Measurements from ENCODE around the gene CYFIP2.
"Not testable (repeated sequence)": the region's sequence is repeated elsewhere in the genome, so short reads cannot be mapped to it uniquely, and the experiment has no call there.

CYFIP2 gene

GRCh38 chr5:157265714-157266285 lies at the start of gene CYFIP2:
Gene CYFIP2, plus strand, starts transcription at chr5:157266123. Its CDS starts 19,239 bp downstream, at chr5:157285362.
- DNase-seq = peak; percentile 89

- no peak for DNase-seq
These were observed 49.4 kb upstream of the CYFIP2 start for GRCh38 chr5:157216391-157217142.

- peak; percentile 60 for DNase-seq
These were observed 48.5 kb upstream of the CYFIP2 start for GRCh38 chr5:157217289-157218024.

- no peak for DNase-seq
These were observed 46.2 kb upstream of the CYFIP2 start for GRCh38 chr5:157219491-157220271.

GRCh38 chr5:157221959-157222358 lies 44.0 kb upstream of the CYFIP2 start:
- no peak for DNase-seq

GRCh38 chr5:157222506-157223230 lies 43.3 kb upstream of the CYFIP2 start:
- DNase-seq = peak; percentile 83

- peak; percentile 68 for DNase-seq
These were observed 40.2 kb upstream of the CYFIP2 start for GRCh38 chr5:157225469-157226422.

- DNase-seq = no peak
These were observed 35.3 kb upstream of the CYFIP2 start for GRCh38 chr5:157230610-157231009.

- DNase-seq = no peak
These were observed 33.2 kb upstream of the CYFIP2 start for GRCh38 chr5:157232706-157233105.

GRCh38 chr5:157233515-157233914 lies 32.4 kb upstream of the CYFIP2 start:
- DNase-seq = peak; percentile 73

- DNase-seq = no peak
These were observed 29.5 kb upstream of the CYFIP2 start for GRCh38 chr5:157236423-157236822.

GRCh38 chr5:157241483-157241882 lies 24.4 kb upstream of the CYFIP2 start:
- no peak for DNase-seq

GRCh38 chr5:157244704-157245103 lies 21.2 kb upstream of the CYFIP2 start:
- DNase-seq = not testable (repeated sequence)

GRCh38 chr5:157245476-157245875 lies 20.4 kb upstream of the CYFIP2 start:
- DNase-seq = no peak

- DNase-seq = no peak
These were observed 20.0 kb upstream of the CYFIP2 start for GRCh38 chr5:157245886-157246285.

GRCh38 chr5:157247267-157247666 lies 18.7 kb upstream of the CYFIP2 start:
- no peak for DNase-seq

GRCh38 chr5:157248821-157249470 lies 17.0 kb upstream of the CYFIP2 start:
- DNase-seq = peak; percentile 61

GRCh38 chr5:157252711-157253465 lies 13.0 kb upstream of the CYFIP2 start:
- peak; percentile 82 for DNase-seq

- DNase-seq = peak; percentile 56
These were observed 12.4 kb upstream of the CYFIP2 start for GRCh38 chr5:157253547-157253946.

GRCh38 chr5:157258450-157258849 lies 7.5 kb upstream of the CYFIP2 start:
- no peak for DNase-seq

Measured in CD4-positive, alpha-beta T cell treated with Interleukin-21 for 1 hour (primary cell).